ENCODE results near the gene GSTM3.
A peak's percentile ranks its signal among the peaks of the same experiment; 100 is the strongest.
"Not testable (repeated sequence)": the region's sequence is repeated elsewhere in the genome, so short reads cannot be mapped to it uniquely, and the experiment has no call there.

GSTM3 gene

GRCh38 chr1:109769330-109770078, 28.7 kb upstream of the GSTM3 start:
- H3K4me3 ChIP-seq (ENCODE audit: low read depth, low read length) = no peak overlapping the region
- peak; percentile 92 for DNase-seq (ENCODE audit: low read depth)
- TF ChIP-seq, protein P1, sequence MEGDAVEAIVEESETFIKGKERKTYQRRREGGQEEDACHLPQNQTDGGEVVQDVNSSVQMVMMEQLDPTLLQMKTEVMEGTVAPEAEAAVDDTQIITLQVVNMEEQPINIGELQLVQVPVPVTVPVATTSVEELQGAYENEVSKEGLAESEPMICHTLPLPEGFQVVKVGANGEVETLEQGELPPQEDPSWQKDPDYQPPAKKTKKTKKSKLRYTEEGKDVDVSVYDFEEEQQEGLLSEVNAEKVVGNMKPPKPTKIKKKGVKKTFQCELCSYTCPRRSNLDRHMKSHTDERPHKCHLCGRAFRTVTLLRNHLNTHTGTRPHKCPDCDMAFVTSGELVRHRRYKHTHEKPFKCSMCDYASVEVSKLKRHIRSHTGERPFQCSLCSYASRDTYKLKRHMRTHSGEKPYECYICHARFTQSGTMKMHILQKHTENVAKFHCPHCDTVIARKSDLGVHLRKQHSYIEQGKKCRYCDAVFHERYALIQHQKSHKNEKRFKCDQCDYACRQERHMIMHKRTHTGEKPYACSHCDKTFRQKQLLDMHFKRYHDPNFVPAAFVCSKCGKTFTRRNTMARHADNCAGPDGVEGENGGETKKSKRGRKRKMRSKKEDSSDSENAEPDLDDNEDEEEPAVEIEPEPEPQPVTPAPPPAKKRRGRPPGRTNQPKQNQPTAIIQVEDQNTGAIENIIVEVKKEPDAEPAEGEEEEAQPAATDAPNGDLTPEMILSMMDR (conservative IDR thresholded peaks at IDR 0.05; ENCODE audit: low read depth, low read length) = no peak

- TF ChIP-seq, protein P1 (conservative IDR thresholded peaks at IDR 0.05; ENCODE audit: low read depth, low read length) = no peak
- H3K4me3 ChIP-seq (ENCODE audit: low read depth, low read length) = no peak overlapping the region
- DNase-seq (ENCODE audit: low read depth) = no peak
These were observed 28.0 kb upstream of the GSTM3 start for GRCh38 chr1:109768820-109769219.

DNA sequence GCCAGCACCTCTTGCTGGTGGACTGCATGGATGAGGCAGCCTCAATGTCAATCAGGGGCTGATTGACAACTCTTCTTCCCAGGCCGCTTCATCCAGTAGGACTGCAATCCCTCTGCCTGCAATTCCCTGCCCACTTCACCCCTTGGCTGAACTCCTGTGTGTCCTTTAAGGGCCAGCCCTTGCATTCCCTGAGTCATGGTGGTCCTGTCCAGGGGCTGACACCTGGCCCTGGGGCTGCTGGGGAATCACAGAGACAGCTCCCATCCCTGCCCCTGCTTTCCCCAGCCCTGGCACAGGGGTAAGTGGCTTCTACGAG, 27.5 kb upstream of the GSTM3 start:
- H3K4me3 ChIP-seq (ENCODE audit: low read depth, low read length) = no peak overlapping the region
- TF ChIP-seq, protein P1 (conservative IDR thresholded peaks at IDR 0.05; ENCODE audit: low read depth, low read length) = no peak
- DNase-seq (ENCODE audit: low read depth) = no peak

GRCh38 chr1:109767637-109768334, 26.9 kb upstream of the GSTM3 start:
- TF ChIP-seq, protein P1 (conservative IDR thresholded peaks at IDR 0.05; ENCODE audit: low read depth, low read length) = no peak
- H3K4me3 ChIP-seq (ENCODE audit: low read depth, low read length) = no peak overlapping the region
- no peak for DNase-seq (ENCODE audit: low read depth)

DNA sequence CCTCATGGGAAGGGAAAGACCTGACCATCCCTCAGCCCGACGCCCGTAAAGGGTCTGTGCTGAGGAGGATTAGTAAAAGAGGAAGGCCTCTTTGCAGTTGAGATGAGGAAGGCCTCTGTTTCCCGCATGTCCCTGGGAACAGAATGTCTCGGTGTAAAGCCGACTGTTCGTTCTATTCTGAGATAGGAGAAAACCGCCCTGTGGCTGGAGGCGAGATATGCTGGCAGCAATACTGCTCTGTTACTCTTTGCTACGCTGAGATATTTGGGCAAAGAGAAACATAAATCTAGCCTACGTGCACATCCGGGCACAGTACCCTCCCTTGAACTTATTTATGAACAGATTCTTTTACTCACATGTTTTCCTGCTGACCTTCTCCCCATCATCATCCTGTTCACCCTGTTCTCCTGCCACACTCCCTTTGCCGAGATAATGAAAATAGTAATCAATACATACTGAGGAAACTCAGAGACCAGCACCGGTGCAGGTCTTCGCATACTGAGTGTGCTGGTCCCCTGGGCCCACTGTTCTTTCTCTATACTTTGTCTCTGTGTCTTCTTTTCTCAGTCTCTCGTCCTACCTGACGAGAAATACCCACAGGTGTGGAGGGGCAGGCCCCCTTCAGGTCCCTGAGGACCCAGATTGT, 26.3 kb upstream of the GSTM3 start:
- not testable (repeated sequence) for H3K4me3 ChIP-seq (ENCODE audit: low read depth, low read length); DNase-seq (ENCODE audit: low read depth)

DNA sequence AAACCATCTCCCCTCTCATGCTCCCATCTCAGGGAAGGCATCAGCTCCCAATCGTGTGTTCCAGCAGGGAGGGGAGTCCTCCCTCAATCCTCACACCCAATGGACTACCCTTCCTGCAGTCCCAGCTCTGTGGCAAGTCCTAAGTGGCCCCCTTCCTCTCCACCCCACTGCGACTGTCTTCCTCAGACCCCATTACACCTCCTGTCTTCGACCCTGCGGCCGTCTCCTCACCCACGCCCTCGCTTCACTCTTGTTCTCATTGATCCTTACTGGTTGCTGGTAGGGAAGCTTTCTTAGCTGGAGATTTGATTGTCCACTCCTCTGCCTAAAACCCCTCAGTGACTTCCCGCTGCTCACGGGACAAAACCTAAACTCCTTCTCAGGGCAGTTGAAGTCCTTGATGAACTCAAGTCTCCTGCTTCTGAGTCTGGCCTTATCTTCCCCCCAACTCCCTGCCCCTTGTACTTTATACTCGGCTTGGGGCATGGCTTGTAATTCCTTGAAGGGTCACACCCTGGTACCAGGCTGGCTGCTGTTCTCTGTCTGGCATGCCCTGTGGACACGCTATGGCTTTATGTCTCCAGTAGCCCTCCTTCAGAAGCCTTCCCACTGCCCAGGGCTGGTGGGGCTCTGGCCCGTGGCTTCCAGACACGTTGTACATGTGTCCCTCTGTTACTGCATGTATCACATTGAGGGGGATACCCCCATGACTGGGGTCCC, 25.2 kb upstream of the GSTM3 start:
- DNase-seq (ENCODE audit: low read depth) = no peak
- no peak overlapping the region for H3K4me3 ChIP-seq (ENCODE audit: low read depth, low read length)
- TF ChIP-seq, protein P1 (conservative IDR thresholded peaks at IDR 0.05; ENCODE audit: low read depth, low read length) = no peak

DNA sequence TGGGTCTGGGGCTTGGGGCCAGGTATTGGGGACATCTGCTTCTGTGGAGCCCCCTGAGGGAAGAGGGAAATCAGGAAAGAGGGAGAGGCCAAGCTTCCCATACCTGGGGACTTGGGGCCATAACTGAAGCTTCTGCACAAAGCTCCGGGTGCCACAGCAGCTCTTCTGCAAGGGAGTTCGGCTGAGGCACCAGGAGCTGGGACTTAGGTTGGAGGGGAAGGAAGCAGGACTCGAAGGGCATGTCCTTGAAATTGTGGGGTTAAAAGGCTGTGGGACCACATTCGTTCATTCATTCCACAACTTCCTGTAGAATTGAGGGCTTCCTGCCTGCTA, 24.6 kb upstream of the GSTM3 start:
- TF ChIP-seq, protein P1 (conservative IDR thresholded peaks at IDR 0.05; ENCODE audit: low read depth, low read length) = no peak
- H3K4me3 ChIP-seq (ENCODE audit: low read depth, low read length) = no peak overlapping the region
- DNase-seq (ENCODE audit: low read depth) = no peak
